CD4-positive, alpha-beta T cell treated with Interleukin-12 subunit alpha and Interleukin-12 subunit beta, for 1 hour (primary cell): Measurements from ENCODE around the gene C1QC.

Experiments
- DNase-seq: peaks from one replicate; pipeline ENCODE4 v3.0.0-alpha.2; 2020

C1QC gene

GRCh38 chr1:22643381-22643780 is at the start of gene C1QC:
TSS of gene C1QC (plus strand) at chr1:22643633. CDS start at chr1:22644024, 391 bp downstream.
- no peak for DNase-seq

GRCh38 chr1:22594396-22594795 is 49.0 kb upstream of the C1QC start:
- no peak for DNase-seq

GRCh38 chr1:22595108-22595507 is 48.3 kb upstream of the C1QC start:
- DNase-seq: no peak

- no peak for DNase-seq
Observed at GRCh38 chr1:22597301-22597965, 46.0 kb upstream of the C1QC start.

GRCh38 chr1:22597996-22598395 is 45.4 kb upstream of the C1QC start:
- no peak for DNase-seq

- no peak for DNase-seq
Observed at GRCh38 chr1:22598736-22599135, 44.7 kb upstream of the C1QC start.

GRCh38 chr1:22600071-22600816 is 43.2 kb upstream of the C1QC start:
- DNase-seq: no peak

GRCh38 chr1:22600817-22601605 is 42.4 kb upstream of the C1QC start:
- DNase-seq: no peak

GRCh38 chr1:22601610-22602009 is 41.8 kb upstream of the C1QC start:
- no peak for DNase-seq

- DNase-seq: no peak
Observed at GRCh38 chr1:22602060-22602740, 41.2 kb upstream of the C1QC start.

GRCh38 chr1:22606161-22606560 is 37.3 kb upstream of the C1QC start:
- DNase-seq: no peak

- DNase-seq: no peak
Observed at GRCh38 chr1:22607154-22607553, 36.3 kb upstream of the C1QC start.

GRCh38 chr1:22608361-22608760 is 35.1 kb upstream of the C1QC start:
- DNase-seq: no peak

GRCh38 chr1:22609291-22609690 is 34.1 kb upstream of the C1QC start:
- no peak for DNase-seq

GRCh38 chr1:22611530-22611947 is 31.9 kb upstream of the C1QC start:
- no peak for DNase-seq

GRCh38 chr1:22612671-22613571 is 30.5 kb upstream of the C1QC start:
- DNase-seq: no peak

- no peak for DNase-seq
Observed at GRCh38 chr1:22613572-22613918, 29.9 kb upstream of the C1QC start.

- DNase-seq: no peak
Observed at GRCh38 chr1:22613951-22614350, 29.5 kb upstream of the C1QC start.

- no peak for DNase-seq
Observed at GRCh38 chr1:22615886-22616285, 27.5 kb upstream of the C1QC start.

GRCh38 chr1:22616571-22616970 is 26.9 kb upstream of the C1QC start:
- no peak for DNase-seq

- DNase-seq: no peak
Observed at GRCh38 chr1:22618056-22618455, 25.4 kb upstream of the C1QC start.

GRCh38 chr1:22619252-22619651 is 24.2 kb upstream of the C1QC start:
- DNase-seq: no peak
